HepG2 (cell line): ENCODE results near the gene GGA2. TPM values are rescaled to one million over a fixed set of nuclear protein-coding genes. Genes with fewer than 3 reads are reported as not detected.

Source experiments
- DZIP1 ChIP-seq: sonication (generic); formaldehyde crosslinking; IDR thresholded peaks from 2 replicates; pipeline ENCODE4 v1.5.0; 2020; ENCODE audit warnings: mild to moderate bottlenecking, missing genetic modification reagents
- MAFK ChIP-seq, 2 experiments: IDR thresholded peaks in 1 of 2; conservative IDR thresholded peaks in 1 of 2; 2 replicates each; pipeline ENCODE4 v1.6.1; 2011; ENCODE audit warnings: improper control_type of control experiment in 2 of 2, low read length in 2 of 2
- PCBP2 ChIP-seq: fragments of 200-400 bp; formaldehyde crosslinking; optimal IDR thresholded peaks from 2 replicates; pipeline ENCODE3; 2018; ENCODE audit warnings: low read length, low read depth; ENCODE audit not compliant: poor library complexity, severe bottlenecking
- REST ChIP-seq, 2 experiments: IDR thresholded peaks; 2 replicates each; pipeline ENCODE4 v1.6.1; 2011 to 2012; ENCODE audit warnings: low read length in 2 of 2, borderline replicate concordance in 1 of 2, low read depth in 1 of 2, mild to moderate bottlenecking in 1 of 2, moderate library complexity in 1 of 2
- SIX1 ChIP-seq: sonication (generic); formaldehyde crosslinking; IDR thresholded peaks from 2 replicates; pipeline ENCODE4 v1.4.0; 2020; ENCODE audit warnings: missing genetic modification reagents, borderline replicate concordance
- TGIF2 ChIP-seq: IDR thresholded peaks from 2 replicates; pipeline ENCODE4 v1.6.1; 2016; ENCODE audit warnings: control low read depth, missing compliant biosample characterization
- ZBTB25 ChIP-seq: IDR thresholded peaks from 2 replicates; pipeline ENCODE4 v1.6.1; 2018; ENCODE audit warnings: missing genetic modification reagents
- ZBTB37 ChIP-seq: sonication (generic); formaldehyde crosslinking; IDR thresholded peaks from 2 replicates; pipeline ENCODE4 v1.4.0; 2020; ENCODE audit warnings: mild to moderate bottlenecking, missing genetic modification reagents
- ZBTB8A ChIP-seq: sonication (generic); formaldehyde crosslinking; IDR thresholded peaks from 2 replicates; pipeline ENCODE4 v1.4.0; 2020; ENCODE audit warnings: mild to moderate bottlenecking, low read depth, missing genetic modification reagents, borderline replicate concordance
- ZNF124 ChIP-seq: sonication (generic); formaldehyde crosslinking; IDR thresholded peaks from 2 replicates; pipeline ENCODE4 v1.4.0; 2020; ENCODE audit warnings: missing genetic modification reagents
- ZNF558 ChIP-seq: sonication (generic); formaldehyde crosslinking; IDR thresholded peaks from 2 replicates; pipeline ENCODE4 v1.9.0; 2022; ENCODE audit warnings: mild to moderate bottlenecking, missing genetic modification reagents, borderline replicate concordance
- ZNF574 ChIP-seq: sonication (generic); formaldehyde crosslinking; IDR thresholded peaks from 2 replicates; pipeline ENCODE4 v1.4.0; 2020; ENCODE audit warnings: missing genetic modification reagents
- ZNF746 ChIP-seq: sonication (generic); formaldehyde crosslinking; IDR thresholded peaks from 2 replicates; pipeline ENCODE4 v1.8.0; 2022; ENCODE audit warnings: mild to moderate bottlenecking, missing genetic modification reagents
- ZNF749 ChIP-seq: sonication (generic); formaldehyde crosslinking; IDR thresholded peaks from 2 replicates; pipeline ENCODE4 v1.8.0; 2022; ENCODE audit warnings: mild to moderate bottlenecking, missing genetic modification reagents, moderate library complexity, borderline replicate concordance
- ZNF879 ChIP-seq: sonication (generic); formaldehyde crosslinking; IDR thresholded peaks from 2 replicates; pipeline ENCODE4 v1.8.1; 2023; ENCODE audit warnings: missing genetic modification reagents
- polyA plus RNA-seq, 8 experiments: library from polyadenylated mRNA; depleted of rRNA in 3 of 8; stranded (reverse) in 7 of 8; unstranded in 1 of 8; fragments of >200 nt; fragmentation: Illumina TruSeq in 4 of 8; extraction: Trizol in 4 of 8; gene quantifications; 2 replicates each; pipeline versions ENCODE4 v1.2.1 to v1.2.3, GENCODE V29; 2011 to 2016; ENCODE audit warnings: low read depth in 4 of 8, missing spikeins in 1 of 8, mixed read lengths in 1 of 8; ENCODE audit not compliant: insufficient read depth in 1 of 8
- total RNA-seq, 5 experiments: library from RNA; depleted of rRNA; stranded (reverse); fragments of >200 nt; fragmentation: Illumina TruSeq; extraction: Trizol; gene quantifications; 2 replicates each; pipeline ENCODE4 v1.2.3, GENCODE V29; 2016; ENCODE audit warnings: low read depth in 1 of 5

GGA2 gene
- total and polyA plus RNA-seq, 2 of the 13 experiments (the other 11 are each of a cell fraction or from before 2014, with no cell fraction given) = 51.5 to 69.8 TPM

- TF ChIP-seq REST (IDR thresholded peaks at IDR 0.05; ENCODE audit: borderline replicate concordance in 1 of 2, low read depth in 1 of 2, low read length in 2 of 2) (peak in 1 of 2 experiments; percentile 63; a peak in 2 of 4 replicates), ZNF746 (CRISPR knock-in tag) (peak; percentile 93), ZNF558 (0 out of 2 replicates have a peak, but pooled peaks have one; percentile 1), ZBTB37 (CRISPR knock-in tag) (peak; percentile 66), ZNF574 (CRISPR knock-in tag) (peak; percentile 97), PCBP2 (no peak), ZNF124 (peak; percentile 92), TGIF2 (CRISPR knock-in tag) (no peak; the same call in none of the 2 replicates), SIX1 (no peak; the same call in 1 of the 2 replicates), DZIP1 (CRISPR knock-in tag) (peak; percentile 62), ZNF879 (CRISPR knock-in tag) (peak; percentile 98), ZBTB8A (no peak; the same call in 1 of the 2 replicates), MAFK (conservative IDR thresholded peaks at IDR 0.05 in 1 of 2, IDR thresholded peaks at IDR 0.05 in 1 of 2; ENCODE audit: low read length in 2 of 2) (no peak), ZBTB25 (CRISPR knock-in tag) (peak; percentile 95), ZNF749 (peak; percentile 82; the same call in 1 of the 2 replicates)
These were observed 46.8 kb upstream of the GGA2 start, which contains the start of the genes EARS2 and UBFD1 (continued) for GRCh38 chr16:23556881-23557778.
